Left lung (tissue), 10 donors: Measurements from ENCODE around the gene NWD2. TPM values are rescaled to one million over a fixed set of nuclear protein-coding genes. Genes with fewer than 3 reads are reported as not detected.

Experiments used
- ATAC-seq: fragments of 200-7000 bp; cut with Tn5 transposase; one replicate; pipeline ENCODE4 v1.9.1; 2020; ENCODE audit warnings: moderate library complexity
- DNase-seq, 4 donors: peaks; one replicate each; pipeline ENCODE4 v3.0.0-alpha.2; 2013 to 2020
- H3K27ac ChIP-seq, 2 donors: fragments of 200-600 bp; sonication (generic) in 1 of 2; one replicate each; pipeline versions ENCODE4 v1.5.0 to v1.8.0; 2020 to 2021
- H3K27me3 ChIP-seq, 2 donors: fragments of 200-600 bp; sonication (generic) in 1 of 2; one replicate each; pipeline versions ENCODE4 v1.5.0 to v1.8.0; 2020 to 2021
- H3K36me3 ChIP-seq, 2 donors: fragments of 200-600 bp; sonication (generic) in 1 of 2; one replicate each; pipeline versions ENCODE4 v1.5.0 to v1.8.0; 2020 to 2021
- H3K4me1 ChIP-seq, 2 donors: fragments of 200-600 bp; one replicate each; pipeline ENCODE4 v1.8.0; 2021
- H3K4me3 ChIP-seq, 2 donors: fragments of 200-600 bp; sonication (generic) in 1 of 2; one replicate each; pipeline versions ENCODE4 v1.5.0 to v1.8.0; 2020 to 2021; ENCODE audit warnings: mild to moderate bottlenecking in 1 of 2
- H3K9me3 ChIP-seq, 2 donors: fragments of 200-600 bp; sonication (generic) in 1 of 2; one replicate each; pipeline versions ENCODE4 v1.5.0 to v1.8.0; 2020 to 2021
- CTCF ChIP-seq, 2 donors: fragments of 200-600 bp; sonication (generic) in 1 of 2; IDR thresholded peaks; one replicate each; pipeline versions ENCODE4 v1.5.0 to v1.8.0; 2021; ENCODE audit warnings: antibody characterized with exemption in 2 of 2
- intact Hi-C, 2 donors: fragments of 100-400 bp; cut with DNase I; formaldehyde crosslinking; loops; one replicate each; pipeline versions ENCODE4 v1.11.2 to v1.14.2; 2022
- polyA plus RNA-seq, 6 donors: library from polyadenylated mRNA; unstranded; fragments of 120-200 nt; gene quantifications; one replicate each; pipeline ENCODE4 v1.2.1, GENCODE V29; 2013; ENCODE audit not compliant: insufficient read length in 6 of 6
- total RNA-seq, 2 donors: library from RNA; stranded (reverse); fragmentation: NEBNext Ultra II Directional; extraction: Animal tissue kit (Norgen Biotek cat#: 25700); gene quantifications; one replicate each; pipeline ENCODE4 v1.2.1, GENCODE V29; 2021
- donor health status: DM: no; HTN: yes; CAD: no.
- donor health status: DM: no; HTN: no; CAD: no.

Gene NWD2
- total and polyA plus RNA-seq, 8 donors = 0.01 to 0.03 (median 0.03) TPM; not detected in 3

- DNase-seq (peak in 3 of 4 donors; percentile 34 to 64 (median 43)), ATAC-seq (peak; percentile 87)
- intact Hi-C loops = no loop called here
- peaks cover 5 to 17% of the 10 kb centered on the region in 2 donors for H3K4me1 ChIP-seq
- no peak overlapping the region for H3K4me3 ChIP-seq
- H3K27me3 ChIP-seq = no peaks in the 10 kb centered on the region
- TF ChIP-seq CTCF (IDR thresholded peaks at IDR 0.05) = peak; percentile 50 to 68
- no peaks in the 10 kb centered on the region for H3K9me3 ChIP-seq
- no peaks in the 10 kb centered on the region for H3K36me3 ChIP-seq
- H3K27ac ChIP-seq = no peak overlapping the region
Measured at GRCh38 chr4:37389967-37390580, 145.5 kb downstream of the NWD2 start.

- no peaks in the 10 kb centered on the region for H3K36me3 ChIP-seq
- peak; percentile 21 to 64 (median 43) for DNase-seq
- H3K4me3 ChIP-seq = no peak overlapping the region
- ATAC-seq = peak; percentile 68
- no peak overlapping the region for H3K27ac ChIP-seq
- peaks cover 5 to 17% of the 10 kb centered on the region in 2 donors for H3K4me1 ChIP-seq
- H3K27me3 ChIP-seq = no peaks in the 10 kb centered on the region
- intact Hi-C loops = no loop called here
- H3K9me3 ChIP-seq = no peaks in the 10 kb centered on the region
- no peak for TF ChIP-seq CTCF (IDR thresholded peaks at IDR 0.05)
Measured at GRCh38 chr4:37392521-37393255, 148.1 kb downstream of the NWD2 start.

- no peaks in the 10 kb centered on the region for H3K36me3 ChIP-seq
- H3K27me3 ChIP-seq = no peaks in the 10 kb centered on the region
- H3K4me3 ChIP-seq = no peak overlapping the region
- no peak overlapping the region for H3K27ac ChIP-seq
- H3K9me3 ChIP-seq = no peaks in the 10 kb centered on the region
- intact Hi-C loops = no loop called here
- TF ChIP-seq CTCF (IDR thresholded peaks at IDR 0.05) = no peak
- peaks cover 5 to 17% of the 10 kb centered on the region in 2 donors for H3K4me1 ChIP-seq
- DNase-seq = peak in 1 of 4 donors; percentile 5
- no peak for ATAC-seq
Measured at GRCh38 chr4:37393321-37393720, 148.8 kb downstream of the NWD2 start.

GRCh38 chr4:37393889-37394288 lies 149.3 kb downstream of the NWD2 start:
- intact Hi-C loops = no loop called here
- Histone ChIP-seq H3K27me3 (no peaks in the 10 kb centered on the region), H3K36me3 (no peaks in the 10 kb centered on the region), H3K9me3 (no peaks in the 10 kb centered on the region), H3K4me1 (peaks cover 5 to 15% of the 10 kb centered on the region in 2 donors), H3K4me3 (no peak overlapping the region), H3K27ac (no peak overlapping the region)
- DNase-seq (no peak), ATAC-seq (no peak)
- TF ChIP-seq CTCF (IDR thresholded peaks at IDR 0.05) = no peak

GRCh38 chr4:37397505-37397904 lies 153.0 kb downstream of the NWD2 start:
- Histone ChIP-seq H3K27me3 (no peaks in the 10 kb centered on the region), H3K36me3 (no peaks in the 10 kb centered on the region), H3K9me3 (no peaks in the 10 kb centered on the region), H3K4me3 (no peak overlapping the region), H3K27ac (no peak overlapping the region), H3K4me1 (peaks cover 3 to 10% of the 10 kb centered on the region in 2 donors)
- TF ChIP-seq CTCF (IDR thresholded peaks at IDR 0.05) = no peak
- ATAC-seq (no peak), DNase-seq (no peak)
- intact Hi-C loops = no loop called here
